Neuronal stem cell (in vitro differentiated cells): ENCODE data around the gene KCNN3.
A peak's percentile ranks its signal among the peaks of the same experiment; 100 is the strongest.

Experiments
- DNase-seq: peaks from one replicate; pipeline ENCODE4 v3.0.0-alpha.2; 2013; ENCODE audit warnings: low spot score
- H2AFZ ChIP-seq: one replicate; pipeline ENCODE4 v1.6.1; 2013; ENCODE audit warnings: mild to moderate bottlenecking, low read length, inconsistent platforms
- H2AK5ac ChIP-seq: 2 replicates; pipeline ENCODE4 v1.6.1; 2013; ENCODE audit warnings: low read depth, mild to moderate bottlenecking, inconsistent platforms, low read length, moderate library complexity, mixed read lengths
- H2BK120ac ChIP-seq: 2 replicates; pipeline ENCODE4 v1.6.1; 2013; ENCODE audit warnings: low read depth, mild to moderate bottlenecking, inconsistent platforms, low read length, moderate library complexity, mixed read lengths
- H2BK12ac ChIP-seq: one replicate; pipeline ENCODE4 v1.6.1; 2013; ENCODE audit warnings: low read length, inconsistent platforms
- H2BK15ac ChIP-seq: 2 replicates; pipeline ENCODE4 v1.6.1; 2013; ENCODE audit warnings: mild to moderate bottlenecking, low read length, inconsistent platforms, mixed read lengths
- H2BK5ac ChIP-seq: one replicate; pipeline ENCODE4 v1.6.1; 2013; ENCODE audit warnings: inconsistent platforms, mild to moderate bottlenecking, low read length, moderate library complexity
- H3K14ac ChIP-seq: one replicate; pipeline ENCODE4 v1.6.1; 2013; ENCODE audit warnings: low read length, inconsistent platforms
- H3K18ac ChIP-seq: 2 replicates; pipeline ENCODE4 v1.6.1; 2013; ENCODE audit warnings: low read length, inconsistent platforms
- H3K23ac ChIP-seq: 2 replicates; pipeline ENCODE4 v1.6.1; 2013; ENCODE audit warnings: low read depth, mild to moderate bottlenecking, mixed read lengths, low read length, inconsistent platforms; ENCODE audit not compliant: poor library complexity
- H3K27ac ChIP-seq: replicated peaks from 3 replicates; pipeline ENCODE4 v1.5.1; 2013; ENCODE audit warnings: low read length, inconsistent platforms
- H3K27me3 ChIP-seq, 3 experiments: 2 replicates each; pipeline ENCODE4 v1.6.1; 2013; ENCODE audit warnings: low read length in 3 of 3, mild to moderate bottlenecking in 2 of 3, inconsistent platforms in 1 of 3, low read depth in 1 of 3, mixed read lengths in 1 of 3, moderate library complexity in 1 of 3; ENCODE audit not compliant: control insufficient read depth in 3 of 3, insufficient read depth in 3 of 3
- H3K36me3 ChIP-seq, 2 donors: replicated peaks in 1 of 2; 2 replicates each; pipeline ENCODE4 v1.6.1; 2013; ENCODE audit warnings: low read length in 2 of 2; ENCODE audit not compliant: control insufficient read depth in 2 of 2, insufficient read depth in 2 of 2
- H3K4ac ChIP-seq: 2 replicates; pipeline ENCODE4 v1.6.1; 2013; ENCODE audit warnings: inconsistent platforms, mild to moderate bottlenecking, low read length, moderate library complexity
- H3K4me1 ChIP-seq, 2 donors: 1 replicate in 1 of 2; 2 replicates in 1 of 2; pipeline ENCODE4 v1.6.1; 2013; ENCODE audit warnings: low read length in 2 of 2, low read depth in 1 of 2; ENCODE audit not compliant: control insufficient read depth in 2 of 2, insufficient read depth in 1 of 2
- H3K4me2 ChIP-seq: one replicate; pipeline ENCODE4 v1.6.1; 2013; ENCODE audit warnings: mild to moderate bottlenecking, low read length, inconsistent platforms; ENCODE audit not compliant: insufficient read depth, poor library complexity, severe bottlenecking
- H3K4me3 ChIP-seq, 2 donors: 2 replicates each; pipeline ENCODE4 v1.5.1; 2013; ENCODE audit warnings: low read length in 2 of 2, mild to moderate bottlenecking in 2 of 2, inconsistent platforms in 1 of 2, moderate library complexity in 1 of 2
- H3K79me1 ChIP-seq: one replicate; pipeline ENCODE4 v1.6.1; 2013; ENCODE audit warnings: low read depth, mild to moderate bottlenecking, inconsistent platforms, low read length, moderate library complexity
- H3K9ac ChIP-seq: one replicate; pipeline ENCODE4 v1.6.1; 2013; ENCODE audit warnings: mild to moderate bottlenecking, low read depth, low read length, inconsistent platforms; ENCODE audit not compliant: poor library complexity
- H3K9me3 ChIP-seq, 2 donors: replicated peaks in 1 of 2; 2 replicates each; pipeline versions ENCODE3 to v1.6.1; 2013; ENCODE audit warnings: low read length in 2 of 2, mild to moderate bottlenecking in 2 of 2, inconsistent platforms in 1 of 2, low read depth in 1 of 2, mixed read lengths in 1 of 2, moderate library complexity in 1 of 2; ENCODE audit not compliant: control insufficient read depth in 2 of 2, insufficient read depth in 1 of 2
- H4K8ac ChIP-seq: one replicate; pipeline ENCODE4 v1.6.1; 2013; ENCODE audit warnings: low read depth, mild to moderate bottlenecking, inconsistent platforms, low read length, moderate library complexity
- H4K91ac ChIP-seq: one replicate; pipeline ENCODE4 v1.6.1; 2013; ENCODE audit warnings: low read length, low read depth, mild to moderate bottlenecking, inconsistent platforms; ENCODE audit not compliant: poor library complexity
- WGBS, 2 donors: extraction: QIAGEN DNeasy Blood & Tissue Kit; methylation state at CpG; one replicate each; pipeline ENCODE4 v1.1.7; 2013; ENCODE audit warnings: missing lambda C conversion rate in 2 of 2, mixed read lengths in 1 of 2; ENCODE audit not compliant: insufficient read length in 2 of 2, insufficient replicate concordance in 1 of 2; ENCODE audit errors: extremely low coverage in 2 of 2; 5-methylcytosine and 5-hydroxymethylcytosine counted together

Gene KCNN3

DNA sequence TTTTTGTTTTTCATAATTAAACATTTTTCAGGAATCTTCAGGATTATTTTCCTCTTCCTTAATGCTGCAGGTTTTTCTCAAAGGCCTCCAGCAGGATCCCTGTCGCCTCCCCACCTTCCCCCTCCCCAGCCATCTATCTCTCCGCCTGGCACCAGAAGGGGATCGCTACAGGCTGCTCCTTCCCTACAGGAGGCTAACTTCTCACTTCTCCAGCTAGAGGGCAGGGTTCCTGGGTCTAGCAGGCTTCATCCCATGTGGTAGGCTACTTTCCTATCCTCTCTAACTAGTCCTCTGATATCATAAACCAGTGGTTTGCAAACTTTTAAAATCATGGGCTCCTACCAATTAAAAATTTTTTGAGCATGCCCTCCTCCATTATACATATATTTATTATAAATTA lies 104.1 kb downstream of the KCNN3 start:
- H3K14ac ChIP-seq, result no peak overlapping the region
- H3K79me1 ChIP-seq, result no peaks in the 10 kb centered on the region
- no peak overlapping the region for H3K18ac ChIP-seq
- no peak overlapping the region for H3K4ac ChIP-seq
- H3K27me3 ChIP-seq, result peaks cover 0 to 11% (median 3%) of the 10 kb centered on the region in 3 experiments
- H2BK12ac ChIP-seq, result no peak overlapping the region
- no peak overlapping the region for H2AFZ ChIP-seq
- H2BK15ac ChIP-seq, result no peak overlapping the region
- H3K9ac ChIP-seq, result no peak overlapping the region
- H2BK120ac ChIP-seq, result no peak overlapping the region
- H3K4me2 ChIP-seq, result no peak overlapping the region
- no peaks in the 10 kb centered on the region for H3K4me1 ChIP-seq
- H2BK5ac ChIP-seq, result no peak overlapping the region
- H3K27ac ChIP-seq, result no peak overlapping the region
- no CpG with 5 or more reads among the region's 3 CpGs for WGBS, 2 donors
- H3K23ac ChIP-seq, result no peak overlapping the region
- no peaks in the 10 kb centered on the region for H3K9me3 ChIP-seq
- H4K91ac ChIP-seq, result no peak overlapping the region
- DNase-seq, result no peak
- H3K36me3 ChIP-seq, result peaks cover 0 to 2% of the 10 kb centered on the region in 2 donors
- H2AK5ac ChIP-seq, result no peak overlapping the region
- H3K4me3 ChIP-seq, result no peak overlapping the region
- H4K8ac ChIP-seq, result no peak overlapping the region

DNA sequence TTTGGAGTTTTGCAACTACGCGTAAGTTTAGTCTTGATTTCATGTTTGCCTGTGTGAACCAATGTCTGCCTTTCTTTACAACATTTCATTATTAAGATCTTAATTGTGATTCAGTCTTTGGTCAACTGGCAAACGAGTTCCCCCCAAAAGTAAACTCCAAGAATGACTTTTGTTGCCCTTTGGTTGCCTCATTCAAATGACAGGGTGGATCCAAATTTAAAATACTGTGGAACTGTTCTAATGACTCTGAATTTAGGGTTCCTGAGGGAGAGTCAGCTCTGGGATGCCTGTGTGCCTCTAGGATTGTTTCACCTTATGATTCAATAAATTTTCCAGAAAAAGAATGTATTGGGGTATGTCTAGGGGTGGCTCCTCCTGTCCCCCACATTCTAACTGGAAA lies 105.3 kb downstream of the KCNN3 start:
- Histone ChIP-seq H3K9ac (no peak overlapping the region), H3K79me1 (no peaks in the 10 kb centered on the region), H3K9me3 (no peaks in the 10 kb centered on the region), H3K4me3 (no peak overlapping the region), H2BK5ac (no peak overlapping the region), H3K23ac (no peak overlapping the region), H2BK12ac (no peak overlapping the region), H3K4me2 (no peak overlapping the region), H2AK5ac (no peak overlapping the region), H4K8ac (no peak overlapping the region), H2BK120ac (no peak overlapping the region), H2BK15ac (no peak overlapping the region), H3K36me3 (no peaks in the 10 kb centered on the region), H4K91ac (no peak overlapping the region), H3K14ac (no peak overlapping the region), H3K4me1 (peaks cover 0 to 2% of the 10 kb centered on the region in 2 donors), H3K4ac (no peak overlapping the region), H3K27ac (no peak overlapping the region), H2AFZ (no peak overlapping the region), H3K27me3 (peaks cover 0 to 18% (median 7%) of the 10 kb centered on the region in 3 experiments), H3K18ac (no peak overlapping the region)
- no peak for DNase-seq
- no CpG with 5 or more reads among the region's 3 CpGs for WGBS, 2 donors

DNA sequence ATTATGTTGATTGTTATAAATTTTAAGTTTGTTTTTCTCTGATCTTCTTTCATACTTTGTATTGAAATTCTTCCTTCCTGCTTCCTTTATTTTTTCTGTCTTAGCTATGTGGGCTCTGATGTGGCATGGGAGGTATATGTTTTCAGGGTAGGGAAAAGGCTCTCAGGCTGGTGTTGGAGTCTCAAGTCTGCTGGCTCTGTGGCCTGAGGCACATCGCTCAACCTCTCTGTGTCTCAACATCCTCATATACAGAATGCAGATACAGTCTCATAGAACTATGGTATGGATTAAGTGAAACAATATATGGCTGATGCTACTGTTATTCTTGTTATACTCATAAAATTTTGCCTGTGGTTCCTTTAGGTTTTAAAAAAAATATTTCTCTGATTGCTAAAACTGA lies 105.9 kb downstream of the KCNN3 start:
- H3K79me1 ChIP-seq, result no peaks in the 10 kb centered on the region
- no peaks in the 10 kb centered on the region for H3K36me3 ChIP-seq
- no peak overlapping the region for H3K9ac ChIP-seq
- H3K14ac ChIP-seq, result no peak overlapping the region
- WGBS, 2 donors, result no CpG with 5 or more reads among the region's 1 CpG
- no peak overlapping the region for H2BK120ac ChIP-seq
- DNase-seq, result no peak
- no peak overlapping the region for H3K4me3 ChIP-seq
- no peak overlapping the region for H4K91ac ChIP-seq
- H3K27me3 ChIP-seq, result peaks cover 0 to 24% (median 7%) of the 10 kb centered on the region in 3 experiments
- H2BK12ac ChIP-seq, result no peak overlapping the region
- no peak overlapping the region for H2AFZ ChIP-seq
- H2BK5ac ChIP-seq, result no peak overlapping the region
- no peak overlapping the region for H3K4ac ChIP-seq
- no peak overlapping the region for H3K23ac ChIP-seq
- no peak overlapping the region for H4K8ac ChIP-seq
- no peak overlapping the region for H3K18ac ChIP-seq
- no peak overlapping the region for H2BK15ac ChIP-seq
- no peak overlapping the region for H2AK5ac ChIP-seq
- H3K27ac ChIP-seq, result no peak overlapping the region
- H3K4me1 ChIP-seq, result peaks cover 0 to 2% of the 10 kb centered on the region in 2 donors
- H3K9me3 ChIP-seq, result no peaks in the 10 kb centered on the region
- no peak overlapping the region for H3K4me2 ChIP-seq

DNA sequence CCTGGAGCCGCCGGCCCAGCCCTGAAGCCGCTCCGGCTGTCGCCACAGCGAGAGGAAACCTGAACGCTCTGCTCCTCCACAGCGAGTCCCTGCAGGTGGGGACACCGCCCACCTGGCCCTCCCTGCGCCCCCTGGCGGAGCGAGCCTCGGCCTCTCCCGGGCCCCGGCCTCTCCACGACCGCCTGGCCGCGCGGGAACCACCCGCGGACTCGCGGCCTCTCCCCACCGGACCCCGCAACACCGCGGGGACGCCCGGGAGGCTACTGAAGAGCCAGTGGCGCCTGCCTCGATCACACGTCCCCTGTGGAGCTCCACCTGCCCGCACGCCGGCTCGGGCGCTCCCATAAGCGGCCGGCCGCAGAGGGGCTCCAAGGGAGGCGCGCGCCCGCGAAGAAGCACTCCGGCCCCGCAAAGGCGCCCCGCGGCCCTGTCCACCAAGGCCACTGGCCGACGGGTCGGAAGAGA lies 109.6 kb downstream of the KCNN3 start:
- WGBS, 2 donors, result no CpG with 5 or more reads among the region's 54 CpGs
- no peak overlapping the region for H4K8ac ChIP-seq
- H2BK12ac ChIP-seq, result peak overlapping the region; percentile 90
- H3K9me3 ChIP-seq, result no peaks in the 10 kb centered on the region
- peak overlapping the region; percentile 84 for H3K9ac ChIP-seq
- H2AFZ ChIP-seq, result peak overlapping the region; percentile 90
- H2BK15ac ChIP-seq, result peak overlapping the region; percentile 89
- peaks cover 0 to 25% (median 7%) of the 10 kb centered on the region in 3 experiments for H3K27me3 ChIP-seq
- no peak overlapping the region for H3K27ac ChIP-seq
- DNase-seq, result peak; percentile 58
- H3K4me2 ChIP-seq, result peak overlapping the region; percentile 77
- no peak overlapping the region for H3K4ac ChIP-seq
- no peaks in the 10 kb centered on the region for H3K79me1 ChIP-seq
- H3K14ac ChIP-seq, result no peak overlapping the region
- H2BK120ac ChIP-seq, result no peak overlapping the region
- no peaks in the 10 kb centered on the region for H3K36me3 ChIP-seq
- H3K4me3 ChIP-seq, result peak overlapping the region; percentile 23 to 81
- peak overlapping the region; percentile 89 for H3K18ac ChIP-seq
- H2AK5ac ChIP-seq, result no peak overlapping the region
- peaks cover 0 to 7% of the 10 kb centered on the region in 2 donors for H3K4me1 ChIP-seq
- no peak overlapping the region for H4K91ac ChIP-seq
- H2BK5ac ChIP-seq, result no peak overlapping the region
- peak overlapping the region; percentile 93 for H3K23ac ChIP-seq
